MG63 (cell line): ENCODE data around the gene KCNMA1. TPM values are rescaled to one million over a fixed set of nuclear protein-coding genes. Genes with fewer than 3 reads are reported as not detected.

ENCODE experiments used
- DNase-seq: peaks from one replicate; pipeline ENCODE4 v3.0.0-alpha.2; 2020
- H3K27me3 ChIP-seq: fragments of 250-450 bp; sonication (Bioruptor Pico); 2 replicates; pipeline ENCODE4 v1.5.1; 2020; ENCODE audit warnings: mild to moderate bottlenecking, moderate library complexity
- H3K36me3 ChIP-seq: fragments of 250-450 bp; sonication (Bioruptor Pico); 2 replicates; pipeline ENCODE4 v1.5.1; 2020; ENCODE audit warnings: mild to moderate bottlenecking, moderate library complexity
- H3K4me3 ChIP-seq: fragments of 250-450 bp; sonication (Bioruptor Pico); 2 replicates; pipeline ENCODE4 v1.5.1; 2020; ENCODE audit warnings: mild to moderate bottlenecking, moderate library complexity
- H3K9me3 ChIP-seq: fragments of 250-450 bp; sonication (Bioruptor Pico); 2 replicates; pipeline ENCODE4 v1.5.1; 2020; ENCODE audit warnings: mild to moderate bottlenecking, moderate library complexity
- total RNA-seq: library from RNA; depleted of rRNA; stranded (reverse); fragments of >200 nt; shearing (Covaris generic); gene quantifications from 2 replicates; pipeline ENCODE4 v1.2.3, GENCODE V29; 2014; ENCODE audit warnings: low replicate concordance

KCNMA1 gene
- total RNA-seq, 1 experiment from 2014 or later: 40.8 TPM

DNA sequence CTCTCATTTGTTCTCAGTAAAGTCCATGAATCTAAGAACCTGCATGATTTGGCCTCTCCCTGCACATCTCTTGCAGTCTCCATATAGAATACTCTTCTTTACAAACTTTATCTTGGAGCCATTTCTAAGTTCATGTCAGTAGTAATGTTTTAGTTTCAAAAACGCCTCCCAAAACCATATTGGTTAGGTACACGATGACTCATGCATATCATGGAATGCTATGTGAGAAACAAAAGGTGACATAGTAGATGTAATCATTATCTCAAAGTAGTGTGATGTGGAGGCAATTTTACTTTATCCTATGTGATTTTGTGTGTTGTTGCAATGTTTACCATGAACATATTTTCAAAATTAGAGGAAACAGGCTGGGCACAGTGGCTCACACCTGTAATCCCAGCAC lies 520.7 kb downstream of the KCNMA1 start:
- DNase-seq: no peak
- Histone ChIP-seq H3K9me3 (no peaks in the 10 kb centered on the region), H3K4me3 (no peak overlapping the region), H3K27me3 (no peaks in the 10 kb centered on the region), H3K36me3 (no peaks in the 10 kb centered on the region; the same call in 1 of the 2 replicates)

DNA sequence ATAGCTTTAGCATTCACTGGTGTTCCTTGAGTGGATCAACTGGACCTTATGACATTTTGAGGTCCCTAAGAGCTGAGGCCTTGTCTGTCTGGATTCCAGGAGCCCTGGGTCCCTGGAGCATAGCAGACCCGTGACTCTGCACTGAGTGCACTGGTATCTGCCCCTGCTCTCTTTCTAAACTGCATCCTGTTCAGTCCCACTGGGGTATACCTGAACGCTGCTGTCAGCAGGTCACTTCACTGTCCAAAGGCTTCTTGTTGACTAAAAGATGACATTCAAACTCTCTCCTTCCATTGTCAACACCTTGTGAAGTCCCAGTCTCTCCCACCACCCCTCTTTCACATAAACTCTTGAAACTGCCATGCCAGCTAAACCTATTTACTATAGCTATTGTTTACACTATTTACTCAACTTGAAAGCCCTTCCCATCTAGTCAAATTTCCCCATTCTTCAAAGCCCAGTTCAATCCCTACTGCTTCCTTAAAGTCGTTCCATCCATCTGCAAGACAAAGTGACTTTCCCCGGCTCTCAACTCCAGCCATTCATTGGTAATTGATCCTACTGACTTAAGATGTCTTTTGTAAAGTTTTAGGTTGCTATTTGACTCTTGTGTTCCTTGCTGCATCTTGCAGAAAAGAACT lies 523.3 kb downstream of the KCNMA1 start:
- no peak for DNase-seq
- no peak overlapping the region for H3K4me3 ChIP-seq
- H3K27me3 ChIP-seq: no peaks in the 10 kb centered on the region
- H3K9me3 ChIP-seq: no peaks in the 10 kb centered on the region
- peaks cover 3% of the 10 kb centered on the region; the same call in 1 of the 2 replicates for H3K36me3 ChIP-seq

DNA sequence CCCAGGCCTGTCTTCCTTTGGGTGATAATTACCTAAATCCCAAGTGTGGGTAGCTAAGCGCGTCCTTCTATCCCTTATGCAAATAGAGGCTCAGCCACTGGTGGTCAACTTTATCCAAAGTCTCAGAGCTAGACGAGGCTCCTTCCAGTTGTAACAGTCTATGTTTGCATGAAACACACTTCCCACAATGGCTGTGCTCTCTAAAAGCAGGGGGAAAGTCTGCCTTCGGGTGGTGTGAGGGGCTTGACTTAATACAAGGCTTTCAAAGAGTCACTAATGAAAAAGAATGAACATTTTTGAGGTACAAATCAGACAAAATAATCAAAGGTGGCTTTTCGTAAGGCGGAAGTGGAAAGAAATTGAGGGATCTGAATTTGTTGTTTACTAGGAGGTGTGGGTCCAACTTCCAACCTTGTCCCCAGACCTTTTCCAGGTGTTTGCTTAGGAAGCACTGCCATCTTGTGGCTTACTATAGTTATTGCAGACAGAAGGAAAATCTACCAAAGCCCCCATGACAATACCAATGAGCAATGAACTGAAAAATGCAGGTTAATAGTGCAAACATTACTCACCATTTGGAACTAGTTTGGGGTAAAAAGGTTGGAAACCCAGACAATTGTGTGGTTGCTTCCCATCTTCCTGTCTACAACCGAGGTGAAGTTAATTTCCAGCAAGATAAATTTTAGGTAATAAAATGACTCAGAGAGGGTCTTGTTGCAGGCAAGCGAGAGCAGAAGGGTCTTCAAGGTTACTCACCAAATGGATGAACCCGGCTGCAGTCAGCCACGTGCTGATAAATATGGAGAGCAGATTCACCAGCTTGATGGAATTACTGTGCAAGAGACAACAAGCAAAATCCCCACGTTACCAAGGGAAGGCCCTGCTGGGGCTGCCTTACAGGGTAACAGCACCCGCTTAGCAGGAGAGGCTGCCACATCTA lies 525.7 kb downstream of the KCNMA1 start:
- no peaks in the 10 kb centered on the region for H3K27me3 ChIP-seq
- DNase-seq: peak; percentile 14
- peaks cover 9% of the 10 kb centered on the region for H3K36me3 ChIP-seq
- no peaks in the 10 kb centered on the region for H3K9me3 ChIP-seq
- H3K4me3 ChIP-seq: no peak overlapping the region

DNA sequence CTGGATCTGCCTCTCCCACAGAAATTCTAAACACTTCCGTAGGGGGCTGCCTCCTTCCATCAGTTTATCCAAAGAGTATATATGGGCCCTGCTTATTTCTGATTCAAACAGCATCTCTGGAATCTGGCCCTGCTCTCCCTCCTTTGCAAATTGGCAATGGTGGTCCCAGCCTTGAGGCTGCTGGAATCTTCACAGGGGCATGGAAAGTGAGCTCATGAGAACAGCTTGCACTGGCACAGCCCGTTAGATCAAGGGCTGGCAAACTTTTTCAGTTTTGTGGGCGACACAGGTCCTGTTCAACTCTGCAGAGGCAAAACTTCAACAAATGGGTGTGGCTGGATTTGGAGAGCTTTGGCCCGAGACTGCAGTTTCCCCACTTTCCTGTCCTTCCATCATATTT lies 526.9 kb downstream of the KCNMA1 start:
- Histone ChIP-seq H3K4me3 (no peak overlapping the region), H3K9me3 (no peaks in the 10 kb centered on the region), H3K27me3 (no peaks in the 10 kb centered on the region), H3K36me3 (peaks cover 11% of the 10 kb centered on the region)
- DNase-seq: no peak

DNA sequence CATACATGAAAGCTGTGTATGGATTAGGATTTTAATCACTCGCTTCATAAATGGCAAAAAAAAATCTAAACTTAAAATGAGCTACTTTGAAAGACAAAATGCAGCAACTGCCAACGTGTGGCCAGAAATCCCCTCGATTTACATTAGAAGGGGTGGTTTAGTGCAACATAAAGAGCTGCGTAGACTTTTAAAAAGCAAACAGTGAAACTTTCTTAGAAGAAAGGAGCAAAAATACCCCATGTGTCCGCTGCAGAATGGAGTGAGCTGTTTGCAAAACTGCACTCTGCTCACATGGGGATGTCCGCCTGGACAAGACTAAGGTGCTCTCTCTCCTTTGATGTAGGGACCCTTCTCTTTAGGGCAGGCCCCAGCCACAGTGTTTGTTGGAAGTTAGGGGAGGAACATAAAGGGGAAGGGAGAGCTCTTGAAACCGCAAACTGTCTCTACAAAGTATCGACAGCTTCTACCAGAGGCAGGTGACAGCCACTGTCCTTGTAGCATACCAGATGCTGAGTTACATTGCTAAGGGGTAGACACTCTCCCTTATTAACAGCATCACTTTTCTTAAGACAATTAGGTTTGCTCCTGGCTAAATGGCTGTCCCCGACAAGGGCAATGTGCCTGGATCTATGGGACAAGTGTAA lies 528.1 kb downstream of the KCNMA1 start:
- H3K4me3 ChIP-seq: no peak overlapping the region
- DNase-seq: no peak
- H3K36me3 ChIP-seq: peaks cover 11% of the 10 kb centered on the region
- no peaks in the 10 kb centered on the region for H3K9me3 ChIP-seq
- H3K27me3 ChIP-seq: no peaks in the 10 kb centered on the region

DNA sequence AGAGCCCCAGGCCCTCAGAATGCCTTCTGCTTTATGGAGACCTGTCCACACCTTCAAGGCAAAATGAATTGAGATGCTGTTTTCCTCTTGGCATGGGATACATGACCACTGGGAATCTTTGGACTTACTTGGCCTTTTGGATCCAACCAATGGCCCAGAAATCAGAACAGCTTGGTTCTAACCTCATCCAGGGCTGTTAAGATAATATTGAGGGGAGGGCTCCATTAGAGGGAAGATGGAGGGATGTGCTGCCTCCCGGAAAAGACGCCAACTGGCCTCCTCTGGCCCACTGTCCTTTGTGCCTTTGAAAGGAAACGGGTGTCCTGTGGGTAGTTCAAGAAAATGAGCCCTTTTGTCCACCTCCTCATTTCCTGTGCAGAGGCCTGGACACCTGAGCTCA lies 530.9 kb downstream of the KCNMA1 start:
- DNase-seq: no peak
- H3K36me3 ChIP-seq: peaks cover 19% of the 10 kb centered on the region
- H3K4me3 ChIP-seq: no peak overlapping the region
- no peaks in the 10 kb centered on the region for H3K9me3 ChIP-seq
- H3K27me3 ChIP-seq: no peaks in the 10 kb centered on the region

DNA sequence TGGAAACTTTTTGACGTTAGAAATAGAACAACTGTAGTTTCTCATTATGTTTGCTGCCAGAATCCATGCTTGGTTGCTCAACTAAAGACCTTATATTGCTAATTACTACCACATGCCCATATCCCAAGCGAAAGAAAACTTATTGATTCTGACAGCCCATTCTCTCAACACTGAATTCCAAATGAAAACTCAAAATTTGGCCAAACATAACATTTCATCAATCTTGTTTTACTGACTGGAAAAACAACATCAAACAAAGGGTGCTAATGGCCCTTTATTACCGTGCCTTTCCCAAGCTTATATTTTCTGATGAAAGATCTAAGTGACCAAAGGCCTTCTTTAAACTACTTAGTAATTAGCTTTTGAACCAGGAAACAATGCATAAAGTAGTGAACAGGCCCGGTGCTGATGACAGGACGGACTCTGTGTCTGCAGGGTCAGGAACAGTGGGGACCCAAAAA lies 531.8 kb downstream of the KCNMA1 start:
- H3K9me3 ChIP-seq: no peaks in the 10 kb centered on the region
- H3K36me3 ChIP-seq: peaks cover 19% of the 10 kb centered on the region
- no peak overlapping the region for H3K4me3 ChIP-seq
- H3K27me3 ChIP-seq: no peaks in the 10 kb centered on the region
- no peak for DNase-seq

DNA sequence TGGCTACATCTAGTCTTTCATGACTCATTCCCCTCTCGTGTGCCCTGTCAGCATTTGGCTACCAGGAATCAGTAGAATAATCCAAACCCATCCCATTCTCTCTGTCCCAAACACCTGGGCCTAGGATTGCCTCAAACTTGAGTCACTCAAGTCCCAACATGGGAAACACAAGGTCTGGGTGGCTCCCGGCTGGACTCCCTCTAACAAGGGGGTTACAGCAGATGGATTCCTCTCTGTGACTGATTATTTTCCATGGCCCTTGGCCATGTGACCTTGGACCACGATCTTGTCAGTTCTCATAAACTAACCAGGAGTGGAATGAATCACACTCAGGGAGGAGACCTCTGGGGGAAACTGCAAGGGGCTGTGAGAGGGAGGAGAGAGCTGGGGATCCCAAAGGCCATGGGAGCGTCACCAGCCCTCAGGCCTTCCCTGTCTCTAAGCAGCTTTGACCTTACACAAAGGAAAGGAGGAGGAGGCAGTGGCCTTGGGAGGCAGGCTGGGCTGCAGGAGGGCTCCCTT lies 533.1 kb downstream of the KCNMA1 start:
- peaks cover 21% of the 10 kb centered on the region for H3K36me3 ChIP-seq
- H3K9me3 ChIP-seq: no peaks in the 10 kb centered on the region
- H3K27me3 ChIP-seq: no peaks in the 10 kb centered on the region
- no peak overlapping the region for H3K4me3 ChIP-seq
- peak; percentile 81 for DNase-seq

DNA sequence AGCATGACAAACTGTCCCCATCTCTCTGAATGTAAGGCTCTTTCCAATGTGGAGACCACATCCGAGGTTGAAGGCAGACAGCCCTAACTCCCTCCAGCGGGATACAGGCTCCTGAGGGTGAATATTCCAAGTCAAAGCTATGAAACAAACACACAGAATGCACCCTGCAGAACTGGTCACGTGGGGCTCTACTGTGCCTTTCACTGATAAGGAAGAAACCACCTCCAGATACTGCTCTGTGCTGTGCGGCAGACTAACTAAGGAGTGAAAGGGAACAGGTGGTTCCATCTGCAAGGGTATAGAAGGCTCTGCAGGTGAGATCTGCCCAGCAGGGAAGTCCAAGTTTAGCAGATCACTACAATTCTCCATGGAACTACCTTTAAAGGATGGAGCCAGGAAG lies 534.4 kb downstream of the KCNMA1 start:
- H3K9me3 ChIP-seq: no peaks in the 10 kb centered on the region
- H3K36me3 ChIP-seq: peaks cover 21% of the 10 kb centered on the region
- no peak for DNase-seq
- H3K4me3 ChIP-seq: no peak overlapping the region
- no peaks in the 10 kb centered on the region for H3K27me3 ChIP-seq

DNA sequence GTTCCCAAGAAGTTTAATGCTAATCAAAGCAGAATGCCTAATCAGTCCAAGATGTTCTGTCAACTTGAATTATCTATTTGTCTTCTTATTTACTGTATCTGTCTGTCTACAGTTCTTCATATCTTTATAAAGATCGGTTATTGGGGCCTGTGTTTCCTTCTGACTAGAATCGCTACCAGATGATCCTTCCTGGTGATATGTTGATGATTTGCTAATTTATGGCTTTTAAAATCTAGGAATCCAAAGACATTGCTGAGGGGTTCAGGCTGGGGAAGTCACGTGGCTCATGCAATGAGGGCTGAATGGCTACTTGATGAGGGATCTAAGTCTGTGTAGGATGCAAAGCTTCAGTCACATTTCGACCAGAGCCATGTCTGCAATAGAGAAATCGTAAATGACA lies 536.3 kb downstream of the KCNMA1 start:
- no peak for DNase-seq
- Histone ChIP-seq H3K9me3 (no peaks in the 10 kb centered on the region), H3K36me3 (peaks cover 13% of the 10 kb centered on the region), H3K4me3 (no peak overlapping the region), H3K27me3 (no peaks in the 10 kb centered on the region)

DNA sequence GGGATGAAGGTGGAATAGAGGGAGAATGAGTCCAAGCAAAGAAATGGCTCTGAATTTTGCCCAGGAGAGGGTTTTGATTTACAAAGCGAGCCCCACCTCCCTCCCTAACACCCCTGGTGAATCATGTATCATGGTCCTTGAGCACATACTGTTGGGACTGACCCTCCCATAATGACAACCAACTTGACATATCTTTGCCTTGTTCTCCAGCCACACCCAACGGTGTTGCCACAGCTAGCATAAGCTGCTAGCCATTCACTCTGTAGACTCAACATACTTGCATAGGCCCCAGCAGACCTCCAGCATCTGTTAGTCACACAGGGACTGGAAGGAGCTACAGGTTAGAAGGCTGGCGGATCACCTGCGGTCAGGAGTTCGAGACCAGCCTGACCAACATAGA lies 538.5 kb downstream of the KCNMA1 start:
- Histone ChIP-seq H3K27me3 (no peaks in the 10 kb centered on the region), H3K36me3 (peaks cover 13% of the 10 kb centered on the region), H3K9me3 (no peaks in the 10 kb centered on the region), H3K4me3 (no peak overlapping the region)
- no peak for DNase-seq

DNA sequence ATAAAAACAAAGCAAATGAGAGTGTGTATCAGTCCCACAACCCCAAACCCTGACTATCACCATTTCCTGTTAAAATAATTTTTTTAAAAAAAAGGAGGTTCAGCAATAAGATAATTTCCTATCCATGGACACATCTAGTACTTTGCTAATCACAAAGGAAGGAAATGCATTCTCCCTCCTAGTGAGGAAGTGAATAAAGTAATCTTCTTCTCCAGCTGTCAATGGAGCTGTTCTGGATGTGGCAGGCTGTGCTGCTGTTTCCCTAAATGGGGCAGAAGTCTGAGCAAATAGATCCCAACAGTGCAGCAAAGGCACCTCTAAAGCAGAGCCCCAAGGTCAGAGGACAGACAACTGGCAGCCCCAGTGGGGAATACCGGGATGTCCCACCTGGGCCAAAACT lies 540.0 kb downstream of the KCNMA1 start:
- no peaks in the 10 kb centered on the region for H3K27me3 ChIP-seq
- H3K4me3 ChIP-seq: no peak overlapping the region
- no peak for DNase-seq
- H3K9me3 ChIP-seq: no peaks in the 10 kb centered on the region
- peaks cover 13% of the 10 kb centered on the region for H3K36me3 ChIP-seq

DNA sequence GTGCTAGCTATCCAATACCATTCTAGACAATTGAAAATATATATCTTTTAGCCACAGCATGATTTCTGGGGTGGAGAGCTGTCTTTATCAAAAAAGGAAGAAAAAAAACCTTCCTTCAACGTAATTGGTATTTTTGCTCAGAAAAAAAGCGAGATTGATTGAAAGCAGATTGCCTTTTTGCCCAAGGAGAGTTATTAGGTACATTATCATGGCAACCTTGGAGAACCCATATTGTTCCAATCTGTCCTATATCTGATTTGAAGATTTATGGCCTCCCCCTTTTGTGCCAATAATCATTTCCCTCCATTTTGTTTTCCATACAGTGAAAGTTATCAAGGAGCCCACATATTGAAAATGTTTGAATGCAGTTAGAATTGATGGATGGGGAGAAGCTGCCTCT lies 544.5 kb downstream of the KCNMA1 start:
- Histone ChIP-seq H3K27me3 (no peaks in the 10 kb centered on the region), H3K4me3 (no peak overlapping the region), H3K36me3 (peaks cover 10% of the 10 kb centered on the region), H3K9me3 (no peaks in the 10 kb centered on the region)
- DNase-seq: no peak

DNA sequence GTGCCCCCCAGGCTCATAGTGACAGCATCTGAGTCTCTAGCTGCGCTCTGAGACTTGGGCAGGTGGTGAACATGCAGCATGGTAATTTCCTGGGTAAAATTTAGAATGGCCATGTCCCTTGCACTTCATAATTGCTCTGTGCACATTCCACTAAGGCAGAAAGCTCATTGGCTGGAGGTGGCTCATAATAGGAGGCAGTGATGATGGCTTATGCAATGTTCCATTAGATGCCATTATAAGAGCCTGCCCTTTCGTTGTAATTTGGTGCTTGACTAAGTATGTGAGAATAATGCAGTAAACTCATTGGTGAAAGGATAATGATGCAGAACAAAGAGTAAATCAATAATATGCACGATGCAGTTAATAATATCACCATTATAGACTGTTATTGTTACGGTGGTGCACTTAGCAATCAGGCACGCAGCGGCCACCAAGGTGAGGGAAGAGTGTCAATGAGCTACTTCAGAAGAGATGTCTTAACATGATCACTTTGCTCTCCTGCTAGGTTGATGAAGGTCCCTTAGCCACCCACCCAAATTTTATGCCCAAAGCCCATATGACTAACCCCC lies 545.9 kb downstream of the KCNMA1 start:
- no peak overlapping the region for H3K4me3 ChIP-seq
- H3K27me3 ChIP-seq: no peaks in the 10 kb centered on the region
- peaks cover 11% of the 10 kb centered on the region for H3K36me3 ChIP-seq
- DNase-seq: no peak
- no peaks in the 10 kb centered on the region for H3K9me3 ChIP-seq

DNA sequence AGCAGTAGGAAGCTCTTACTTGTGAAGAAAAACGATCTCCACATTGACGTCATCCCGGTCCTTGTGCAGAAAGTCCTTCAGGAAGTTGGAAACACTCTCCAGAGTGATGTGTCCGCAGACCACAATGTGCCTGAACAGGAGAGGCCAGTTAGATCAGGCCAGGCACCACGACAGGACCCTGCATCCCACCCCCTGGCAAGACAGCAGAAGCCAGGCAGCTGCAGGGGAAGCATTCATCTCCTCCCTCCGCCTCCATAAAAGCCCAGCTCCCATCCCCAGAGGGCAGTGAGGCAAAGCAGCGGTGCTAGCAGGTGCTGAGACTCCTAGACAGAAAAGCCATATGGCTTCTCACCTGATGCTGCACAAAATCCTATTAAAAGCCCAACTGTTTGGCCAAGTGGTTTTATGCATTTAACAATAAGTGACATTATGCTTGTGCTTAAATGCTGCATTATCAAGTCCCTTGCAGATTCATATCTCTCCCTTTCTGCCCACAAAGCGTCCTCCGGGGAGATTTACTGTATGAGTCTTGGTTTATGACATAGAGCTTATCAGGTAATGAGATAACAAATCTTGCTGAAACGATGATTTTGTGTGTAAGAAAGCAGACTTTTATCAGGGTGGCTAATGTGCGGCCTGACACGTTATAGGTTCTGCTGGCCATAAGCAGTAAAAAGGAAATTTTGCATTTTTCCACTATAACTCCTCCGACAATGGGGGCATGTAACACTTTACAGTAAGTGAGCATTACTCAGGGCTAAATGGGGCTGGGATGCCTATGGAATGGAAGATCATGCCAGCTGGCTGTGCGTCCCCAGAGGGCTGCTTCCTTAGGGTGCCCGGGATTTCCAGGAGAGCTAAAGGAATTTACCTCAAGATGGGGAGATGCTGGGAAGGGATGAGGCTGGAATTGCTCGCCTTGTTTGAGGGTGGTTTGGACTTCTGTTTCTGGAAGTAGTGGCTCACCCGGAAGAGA lies 546.9 kb downstream of the KCNMA1 start:
- H3K4me3 ChIP-seq: no peak overlapping the region
- no peaks in the 10 kb centered on the region for H3K27me3 ChIP-seq
- DNase-seq: no peak
- peaks cover 17% of the 10 kb centered on the region for H3K36me3 ChIP-seq
- H3K9me3 ChIP-seq: no peaks in the 10 kb centered on the region

DNA sequence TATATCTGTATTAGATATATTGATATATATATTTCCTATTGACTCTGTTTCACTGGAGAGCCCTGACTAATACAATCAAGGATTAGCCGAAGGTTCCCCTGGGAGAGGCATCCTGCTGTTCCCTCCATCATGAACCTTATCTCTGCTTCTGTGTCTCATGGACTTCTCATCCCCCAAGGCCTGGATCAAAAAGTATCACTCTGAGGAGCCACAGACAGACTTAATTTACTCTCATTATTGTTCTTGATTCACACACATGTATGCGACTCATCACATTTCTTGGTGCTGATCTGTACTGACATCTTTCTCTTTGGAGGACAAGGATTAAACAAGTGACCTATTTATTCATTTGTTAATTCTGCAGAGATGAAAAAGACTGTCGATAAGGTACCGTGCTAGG lies 550.2 kb downstream of the KCNMA1 start:
- DNase-seq: no peak
- no peaks in the 10 kb centered on the region for H3K27me3 ChIP-seq
- peaks cover 23% of the 10 kb centered on the region for H3K36me3 ChIP-seq
- H3K9me3 ChIP-seq: no peaks in the 10 kb centered on the region
- H3K4me3 ChIP-seq: no peak overlapping the region
